Measurements from ENCODE around the gene NTSR1. TPM values are rescaled to one million over a fixed set of nuclear protein-coding genes. Genes with fewer than 3 reads are reported as not detected.
A peak's percentile ranks its signal among the peaks of the same experiment; 100 is the strongest.

Gene NTSR1
- total and polyA plus RNA-seq, 7 donors: 0.60 to 54.0 (median 8.8) TPM; not detected in 1

DNA sequence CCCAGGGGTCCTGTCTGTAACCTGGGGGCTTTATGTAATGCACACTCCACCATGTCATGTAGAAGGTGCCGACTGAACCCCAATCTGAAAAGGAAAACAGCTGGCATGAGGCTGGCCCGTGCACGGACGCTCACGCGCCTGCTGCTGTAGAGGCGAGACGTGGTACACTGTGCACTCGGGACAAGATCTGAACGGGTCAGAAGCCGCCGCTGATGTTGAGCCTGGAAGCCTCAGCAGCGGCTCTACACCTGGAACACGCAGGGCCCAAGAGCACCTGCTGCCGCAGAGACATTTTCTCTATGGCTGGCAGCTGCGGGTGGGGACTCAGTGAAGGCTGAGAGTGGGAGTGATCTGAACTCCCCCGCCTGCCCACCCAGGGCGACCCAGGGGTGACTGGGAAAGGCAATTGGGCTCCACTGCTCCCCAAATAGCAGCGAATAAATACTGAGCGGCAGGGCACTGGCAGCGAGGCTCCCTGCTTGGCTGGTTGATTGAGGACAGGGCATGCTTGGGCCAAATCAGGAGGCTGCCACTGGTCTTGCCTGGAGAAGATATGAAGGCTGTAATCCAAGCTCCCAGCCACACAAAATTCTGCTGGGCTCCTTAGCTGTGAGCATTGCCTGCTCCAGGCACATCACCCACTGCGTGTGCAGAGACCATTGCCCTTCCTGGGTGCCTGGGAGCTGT is 93.5 kb downstream of the NTSR1 start:
- intact Hi-C loops (cut with DNase I): no loop called here
- DNase-seq: no peak
- Histone ChIP-seq H3K9me3 (no peaks in the 10 kb centered on the region), H3K27me3 (no peaks in the 10 kb centered on the region), H3K4me1 (peaks cover 0 to 47% (median 29%) of the 10 kb centered on the region in 4 donors), H3K36me3 (peaks cover 0 to 35% (median 23%) of the 10 kb centered on the region in 4 donors), H3K4me3 (no peak overlapping the region), H3K27ac (peak overlapping the region in 3 of 4 donors; percentile 91 to 96 (median 92))
- TF ChIP-seq, protein P1, sequence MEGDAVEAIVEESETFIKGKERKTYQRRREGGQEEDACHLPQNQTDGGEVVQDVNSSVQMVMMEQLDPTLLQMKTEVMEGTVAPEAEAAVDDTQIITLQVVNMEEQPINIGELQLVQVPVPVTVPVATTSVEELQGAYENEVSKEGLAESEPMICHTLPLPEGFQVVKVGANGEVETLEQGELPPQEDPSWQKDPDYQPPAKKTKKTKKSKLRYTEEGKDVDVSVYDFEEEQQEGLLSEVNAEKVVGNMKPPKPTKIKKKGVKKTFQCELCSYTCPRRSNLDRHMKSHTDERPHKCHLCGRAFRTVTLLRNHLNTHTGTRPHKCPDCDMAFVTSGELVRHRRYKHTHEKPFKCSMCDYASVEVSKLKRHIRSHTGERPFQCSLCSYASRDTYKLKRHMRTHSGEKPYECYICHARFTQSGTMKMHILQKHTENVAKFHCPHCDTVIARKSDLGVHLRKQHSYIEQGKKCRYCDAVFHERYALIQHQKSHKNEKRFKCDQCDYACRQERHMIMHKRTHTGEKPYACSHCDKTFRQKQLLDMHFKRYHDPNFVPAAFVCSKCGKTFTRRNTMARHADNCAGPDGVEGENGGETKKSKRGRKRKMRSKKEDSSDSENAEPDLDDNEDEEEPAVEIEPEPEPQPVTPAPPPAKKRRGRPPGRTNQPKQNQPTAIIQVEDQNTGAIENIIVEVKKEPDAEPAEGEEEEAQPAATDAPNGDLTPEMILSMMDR (IDR thresholded peaks at IDR 0.05): no peak
- TF ChIP-seq POLR2A (IDR thresholded peaks at IDR 0.05): no peak
- TF ChIP-seq EP300 (IDR thresholded peaks at IDR 0.05): no peak
- no peak for TF ChIP-seq POLR2AphosphoS5 (IDR thresholded peaks at IDR 0.05)
- 92% methylated on average over 22 of the region's 22 CpGs for WGBS, 2 donors

DNA sequence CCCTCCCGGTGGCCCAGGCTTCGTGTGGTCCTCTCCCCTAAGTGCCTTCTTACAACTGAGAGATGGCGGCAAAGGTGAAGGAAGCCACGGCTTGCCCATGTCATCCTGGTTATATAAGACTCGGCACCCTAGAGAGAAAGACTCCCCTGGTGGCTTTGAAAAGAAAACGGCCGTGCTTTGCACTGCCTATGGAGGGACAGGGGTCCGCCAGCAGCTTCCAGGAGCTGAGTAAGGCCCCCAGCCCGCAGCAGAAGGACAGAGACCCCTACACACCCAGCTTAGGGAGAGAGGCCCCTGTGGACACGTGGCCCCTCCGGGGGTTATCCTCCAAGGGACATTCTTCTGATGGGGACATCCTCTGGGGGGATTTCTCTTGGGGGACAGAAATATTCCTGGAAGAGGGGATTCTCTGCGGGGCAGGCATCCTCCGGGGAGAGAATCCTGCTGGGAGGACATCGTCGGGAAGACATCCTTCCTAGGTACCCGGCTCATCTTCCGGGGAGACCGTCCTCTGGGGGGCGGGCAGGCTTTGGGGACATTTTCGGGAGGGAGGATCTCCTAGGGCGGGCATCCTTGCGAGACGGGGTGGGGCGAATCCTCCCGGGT is 95.5 kb downstream of the NTSR1 start:
- 16 to 22% methylated on average over 25 of the region's 25 CpGs for WGBS, 2 donors
- H3K27me3 ChIP-seq: no peaks in the 10 kb centered on the region
- H3K27ac ChIP-seq: peak overlapping the region; percentile 91 to 96 (median 92)
- intact Hi-C loops (cut with DNase I): loop anchor here (1.0 kb wide), 1 partner anchor 9 kb away; no protein-coding TSS in a partner anchor
- H3K4me3 ChIP-seq: peak overlapping the region; percentile 87 to 100 (median 95)
- peaks cover 10 to 41% (median 22%) of the 10 kb centered on the region in 4 donors for H3K36me3 ChIP-seq
- peaks cover 0 to 45% (median 34%) of the 10 kb centered on the region in 4 donors for H3K4me1 ChIP-seq
- DNase-seq: no peak
- no peaks in the 10 kb centered on the region for H3K9me3 ChIP-seq
- TF ChIP-seq, protein P1 (IDR thresholded peaks at IDR 0.05): peak in 2 of 4 experiments; percentile 11 to 12
- TF ChIP-seq EP300 (IDR thresholded peaks at IDR 0.05): no peak

DNA sequence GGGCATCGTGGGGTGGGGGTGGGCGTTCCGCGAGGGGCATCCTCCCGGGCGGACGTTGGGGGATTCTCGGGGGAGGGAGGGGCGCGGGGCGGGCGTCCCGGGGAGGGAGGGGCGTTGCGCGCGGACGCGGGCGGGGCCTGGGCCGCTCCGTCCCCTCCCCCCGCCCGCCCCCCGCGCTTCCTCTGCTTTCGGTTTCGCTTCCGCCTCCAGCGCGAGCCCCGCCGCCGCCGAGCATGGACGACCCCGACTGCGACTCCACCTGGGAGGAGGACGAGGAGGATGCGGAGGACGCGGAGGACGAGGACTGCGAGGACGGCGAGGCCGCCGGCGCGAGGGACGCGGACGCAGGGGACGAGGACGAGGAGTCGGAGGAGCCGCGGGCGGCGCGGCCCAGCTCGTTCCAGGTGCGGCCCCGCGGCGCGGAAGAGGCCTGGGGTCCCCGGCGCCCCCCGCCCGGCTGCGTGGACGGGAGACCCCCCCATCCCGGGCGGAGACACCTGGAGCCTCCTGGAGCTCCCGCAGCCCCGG is 96.1 kb downstream of the NTSR1 start, which contains the start of gene OGFR:
OGFR (plus strand) TSS at position 209 of the 528 bp plus-strand sequence; CDS start at position 234, 25 bp downstream.
- Histone ChIP-seq H3K9me3 (no peaks in the 10 kb centered on the region), H3K4me3 (peak within 1 kb of the TSS; percentile 87 to 100 (median 95)), H3K27me3 (no peaks in the 10 kb centered on the region), H3K36me3 (peaks cover 16 to 41% (median 22%) of the 10 kb centered on the region in 4 donors), H3K4me1 (peaks cover 0 to 45% (median 34%) of the 10 kb centered on the region in 4 donors), H3K27ac (peak within 1 kb of the TSS; percentile 91 to 96 (median 92))
- peak; percentile 87 for DNase-seq
- WGBS, 2 donors: 1% methylated on average over 73 to 77 of the region's 77 CpGs
- intact Hi-C loops (cut with DNase I): loop anchor here (1.0 kb wide), 1 partner anchor 9 kb away; no protein-coding TSS in a partner anchor
- TF ChIP-seq POLR2A (IDR thresholded peaks at IDR 0.05) (peak; percentile 21 to 41), POLR2AphosphoS5 (IDR thresholded peaks at IDR 0.05) (peak; percentile 88 to 96 (median 93)), EP300 (IDR thresholded peaks at IDR 0.05) (no peak)
- TF ChIP-seq, protein P1 (IDR thresholded peaks at IDR 0.05): no peak

DNA sequence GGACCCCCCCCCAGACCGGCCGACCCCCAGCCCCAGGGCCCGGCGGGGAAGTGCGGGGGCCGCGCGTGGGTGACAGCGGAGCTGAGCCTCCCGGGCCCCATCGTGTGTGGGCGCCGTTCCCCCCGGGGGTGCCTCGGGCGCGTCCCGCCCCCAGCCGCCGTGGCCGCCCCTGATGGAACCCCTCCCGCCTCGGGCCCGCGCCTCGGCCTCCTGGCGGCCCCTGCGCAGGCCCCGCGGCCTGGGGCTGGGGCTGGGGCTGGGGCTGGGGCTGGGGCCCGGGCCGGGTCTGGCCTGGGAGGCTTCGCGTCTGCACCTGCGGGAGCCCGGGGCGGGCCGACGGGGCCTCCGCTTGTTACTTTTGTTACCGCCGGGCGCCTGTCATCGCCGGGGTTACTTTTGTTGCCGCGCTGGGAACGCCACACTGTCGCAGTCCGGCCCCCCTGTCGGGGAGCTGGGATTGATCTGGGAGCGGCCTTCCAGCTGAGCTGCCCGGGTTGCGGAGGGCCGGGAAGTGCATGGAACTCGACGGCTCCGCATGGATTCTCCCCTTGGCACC is 96.6 kb downstream of the NTSR1 start:
- peak overlapping the region; percentile 91 to 96 (median 92) for H3K27ac ChIP-seq
- WGBS, 2 donors: 1% methylated on average over 58 of the region's 58 CpGs
- no peaks in the 10 kb centered on the region for H3K9me3 ChIP-seq
- peaks cover 19 to 41% (median 24%) of the 10 kb centered on the region in 4 donors for H3K36me3 ChIP-seq
- H3K4me1 ChIP-seq: peaks cover 0 to 45% (median 34%) of the 10 kb centered on the region in 4 donors
- TF ChIP-seq, protein P1 (IDR thresholded peaks at IDR 0.05): no peak
- intact Hi-C loops (cut with DNase I): no loop called here
- peak overlapping the region; percentile 87 to 100 (median 95) for H3K4me3 ChIP-seq
- DNase-seq: no peak
- no peaks in the 10 kb centered on the region for H3K27me3 ChIP-seq

All from sigmoid colon (tissue), 7 donors.